Peyer's patch (tissue), 4 donors: Measurements from ENCODE around the gene ADAMTS2.

Experiments
- CTCF ChIP-seq, 6 experiments: fragments of 450-650 bp in 4 of 6; fragments of 200-600 bp in 2 of 6; sonication (generic) in 1 of 6; IDR thresholded peaks; one replicate each; pipeline ENCODE4 v1.5.1; 2017 to 2019; ENCODE audit warnings: antibody characterized with exemption in 6 of 6, mild to moderate bottlenecking in 3 of 6, moderate library complexity in 1 of 6
- POLR2A ChIP-seq, 2 donors: fragments of 450-650 bp; IDR thresholded peaks; one replicate each; pipeline ENCODE4 v1.5.1; 2017; ENCODE audit warnings: antibody characterized with exemption in 2 of 2, mild to moderate bottlenecking in 2 of 2, moderate library complexity in 2 of 2

GRCh38 chr5:179362355-179362754 is 17.1 kb upstream of the ADAMTS2 start:
- TF ChIP-seq CTCF (IDR thresholded peaks at IDR 0.05), result no peak
- no peak for TF ChIP-seq POLR2A (IDR thresholded peaks at IDR 0.05)
